Keratinocyte (primary cell): ENCODE data around the gene DCP2. TPM values are rescaled to one million over a fixed set of nuclear protein-coding genes. Genes with fewer than 3 reads are reported as not detected.

Source experiments
- DNase-seq: peaks from one replicate; pipeline ENCODE4 v3.0.0-alpha.2; 2011; ENCODE audit warnings: low read depth, missing footprints, low spot score
- FAIRE-seq: peaks from 2 replicates; lab custom pipeline; 2011; peaks lifted over from hg19 to GRCh38; lab: Jason Lieb, UNC
- H2AFZ ChIP-seq: 2 replicates; pipeline ENCODE4 v1.6.0; 2012; ENCODE audit warnings: low read length, control low read depth, inconsistent platforms; ENCODE audit not compliant: control insufficient read depth
- H3K27ac ChIP-seq: 2 replicates; pipeline ENCODE4 v1.5.1; 2011; ENCODE audit warnings: low read length; ENCODE audit not compliant: control insufficient read depth, insufficient read depth
- H3K27me3 ChIP-seq: 3 replicates; pipeline ENCODE4 v1.6.0; 2011; ENCODE audit warnings: low read length; ENCODE audit not compliant: control insufficient read depth, insufficient read depth; ENCODE audit errors: extremely low read depth
- H3K36me3 ChIP-seq, 2 experiments: 2 replicates in 1 of 2; 3 replicates in 1 of 2; pipeline ENCODE4 v1.5.1; 2011; ENCODE audit warnings: low read length in 2 of 2, mild to moderate bottlenecking in 1 of 2; ENCODE audit not compliant: control insufficient read depth in 2 of 2, insufficient read depth in 2 of 2; ENCODE audit errors: extremely low read depth in 1 of 2
- H3K4me1 ChIP-seq: 3 replicates; pipeline ENCODE4 v1.5.1; 2011; ENCODE audit warnings: low read length; ENCODE audit not compliant: control insufficient read depth, insufficient read depth; ENCODE audit errors: extremely low read depth
- H3K4me2 ChIP-seq: 3 replicates; pipeline ENCODE4 v1.6.0; 2011; ENCODE audit warnings: low read depth, low read length; ENCODE audit not compliant: control insufficient read depth, insufficient read depth; ENCODE audit errors: extremely low read depth
- H3K4me3 ChIP-seq, 3 experiments: fragments of 200-600 bp in 1 of 3; sonication (generic) in 1 of 3; 2 replicates in 2 of 3; 3 replicates in 1 of 3; pipeline ENCODE4 v1.5.1; 2011 to 2016; ENCODE audit warnings: low read length in 3 of 3, mild to moderate bottlenecking in 3 of 3, control low read depth in 2 of 3, inconsistent platforms in 1 of 3, low read depth in 1 of 3, mixed read lengths in 1 of 3, mixed run types in 1 of 3, moderate library complexity in 1 of 3; ENCODE audit not compliant: control insufficient read depth in 2 of 3, insufficient read depth in 2 of 3; ENCODE audit errors: extremely low read depth in 1 of 3
- H3K79me2 ChIP-seq: 2 replicates; pipeline ENCODE4 v1.6.0; 2012; ENCODE audit warnings: low read length; ENCODE audit not compliant: control insufficient read depth, insufficient read depth
- H3K9ac ChIP-seq: 3 replicates; pipeline ENCODE4 v1.6.0; 2011; ENCODE audit warnings: low read length; ENCODE audit not compliant: control insufficient read depth, insufficient read depth; ENCODE audit errors: extremely low read depth
- H3K9me1 ChIP-seq: 3 replicates; pipeline ENCODE4 v1.6.0; 2011; ENCODE audit warnings: low read length; ENCODE audit not compliant: control insufficient read depth, insufficient read depth; ENCODE audit errors: extremely low read depth
- H3K9me3 ChIP-seq: 2 replicates; pipeline ENCODE4 v1.5.1; 2012; ENCODE audit warnings: low read depth, low read length; ENCODE audit not compliant: control insufficient read depth
- H4K20me1 ChIP-seq: 3 replicates; pipeline ENCODE4 v1.6.0; 2011; ENCODE audit warnings: low read length; ENCODE audit not compliant: control insufficient read depth, insufficient read depth; ENCODE audit errors: extremely low read depth
- CTCF ChIP-seq, 3 experiments: IDR thresholded peaks in 1 of 3; conservative IDR thresholded peaks in 1 of 3; optimal IDR thresholded peaks in 1 of 3; 2 replicates in 2 of 3; 3 replicates in 1 of 3; pipeline versions ENCODE3 to v1.5.1; 2011; ENCODE audit warnings: low read length in 3 of 3, mild to moderate bottlenecking in 3 of 3, moderate library complexity in 2 of 3, control low read depth in 1 of 3, inconsistent platforms in 1 of 3; ENCODE audit not compliant: insufficient read depth in 2 of 3; ENCODE audit errors: extremely low read depth in 1 of 3
- EZH2 ChIP-seq: IDR thresholded peaks from one replicate; pipeline ENCODE4 v1.6.1; 2012; ENCODE audit warnings: inconsistent platforms, mild to moderate bottlenecking, low read length, moderate library complexity
- dilution Hi-C: fragments of 300-500 bp; cut with MboI; formaldehyde crosslinking; loops from one replicate; pipeline ENCODE4 v1.7.0; 2020; ENCODE audit warnings: low sequenced_read_pairs; ENCODE audit not compliant: extremely low pct_ligation_motif_present
- polyA plus RNA-seq, 5 experiments: library from polyadenylated mRNA; depleted of rRNA in 3 of 5; stranded (reverse) in 3 of 5; stranded (forward) in 1 of 5; unstranded in 1 of 5; fragments of >200 nt; gene quantifications; 1 replicate in 1 of 5; 2 replicates in 3 of 5; 3 replicates in 1 of 5; pipeline versions ENCODE4 v1.2.1 to v1.2.3, GENCODE V29; 2011 to 2012; ENCODE audit warnings: missing spikeins in 2 of 5, low read depth in 1 of 5, low replicate concordance in 1 of 5

Gene DCP2
- polyA plus RNA-seq, 1 donor (not counting 4 experiments of a cell fraction or from before 2014, with no cell fraction given): 11.8 TPM

DNA sequence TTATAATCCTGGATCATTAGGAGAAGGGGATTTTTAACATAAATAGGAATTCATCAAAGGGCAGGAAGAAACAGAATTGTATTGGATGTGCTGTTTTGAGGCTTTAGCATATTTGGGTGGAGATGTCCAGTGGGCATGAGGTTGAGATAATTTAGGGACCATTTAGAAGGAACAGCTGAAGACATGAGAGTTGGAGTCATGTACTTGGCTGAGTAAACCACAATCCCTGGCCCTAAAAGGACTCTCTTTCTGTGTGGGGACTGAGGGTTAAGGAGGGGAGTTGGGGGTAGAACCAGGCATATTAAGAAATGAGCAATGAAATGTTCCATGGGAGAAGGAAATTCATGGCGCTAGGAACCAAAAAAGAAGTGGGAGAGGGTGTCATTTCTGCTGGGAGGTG, 61.5 kb downstream of the DCP2 start:
- H3K4me3 ChIP-seq: no peak overlapping the region
- DNase-seq (no peak), FAIRE-seq (no peak)
- H3K4me1 ChIP-seq: peaks cover 18% of the 10 kb centered on the region
- H3K27me3 ChIP-seq: no peaks in the 10 kb centered on the region
- peak overlapping the region; percentile 83 for H3K27ac ChIP-seq
- H3K4me2 ChIP-seq: peak overlapping the region; percentile 35
- H3K36me3 ChIP-seq: peaks cover 3 to 16% of the 10 kb centered on the region in 2 experiments
- dilution Hi-C loops: no loop called here
- H4K20me1 ChIP-seq: no peaks in the 10 kb centered on the region
- no peaks in the 10 kb centered on the region for H3K9me3 ChIP-seq
- H3K9ac ChIP-seq: peak overlapping the region; percentile 48
- TF ChIP-seq CTCF (optimal IDR thresholded peaks at IDR 0.05 in 1 of 3, IDR thresholded peaks at IDR 0.05 in 1 of 3, conservative IDR thresholded peaks at IDR 0.05 in 1 of 3; ENCODE audit: extremely low read depth in 1 of 3, insufficient read depth in 2 of 3, low read length in 3 of 3): no peak
- TF ChIP-seq EZH2: no peak
- H3K79me2 ChIP-seq: no peaks in the 10 kb centered on the region
- no peak overlapping the region for H2AFZ ChIP-seq
- H3K9me1 ChIP-seq: no peaks in the 10 kb centered on the region

- DNase-seq (peak; percentile 96), FAIRE-seq (peak; percentile 20)
- H3K4me2 ChIP-seq: peak overlapping the region; percentile 35
- H3K27ac ChIP-seq: peak overlapping the region; percentile 83
- H3K79me2 ChIP-seq: no peaks in the 10 kb centered on the region
- no peaks in the 10 kb centered on the region for H3K9me1 ChIP-seq
- no peak overlapping the region for H2AFZ ChIP-seq
- no peak for TF ChIP-seq EZH2
- peak in 1 of 3 experiments; percentile 58 for TF ChIP-seq CTCF (optimal IDR thresholded peaks at IDR 0.05 in 1 of 3, IDR thresholded peaks at IDR 0.05 in 1 of 3, conservative IDR thresholded peaks at IDR 0.05 in 1 of 3; ENCODE audit: extremely low read depth in 1 of 3, insufficient read depth in 2 of 3, low read length in 3 of 3)
- H3K9me3 ChIP-seq: no peaks in the 10 kb centered on the region
- H4K20me1 ChIP-seq: no peaks in the 10 kb centered on the region
- H3K4me1 ChIP-seq: peaks cover 18% of the 10 kb centered on the region
- H3K9ac ChIP-seq: peak overlapping the region; percentile 48
- peaks cover 3 to 18% of the 10 kb centered on the region in 2 experiments for H3K36me3 ChIP-seq
- H3K27me3 ChIP-seq: no peaks in the 10 kb centered on the region
- H3K4me3 ChIP-seq: no peak overlapping the region
- dilution Hi-C loops: no loop called here
These were observed 62.1 kb downstream of the DCP2 start for GRCh38 chr5:113038714-113039113.
